Activated CD4-positive, alpha-beta memory T cell treated with anti-CD3 and anti-CD28 coated beads for 36 hours (primary cell): ENCODE data around the gene CTXN1. TPM values are rescaled to one million over a fixed set of nuclear protein-coding genes. Genes with fewer than 3 reads are reported as not detected.
A peak's percentile ranks its signal among the peaks of the same experiment; 100 is the strongest.

Experiments
- CTCF ChIA-PET: fragments of 350-600 bp; sonication (Branson Sonifier 250); formaldehyde crosslinking; loops from one replicate; lab custom pipeline; 2021; ENCODE audit warnings: antibody characterized with exemption, inconsistent platforms; lab: Charles Lee
- POLR2A ChIA-PET: fragments of 350-600 bp; sonication (Branson Sonifier 250); formaldehyde crosslinking; loops from one replicate; lab custom pipeline; 2021; ENCODE audit warnings: antibody characterized with exemption; lab: Charles Lee
- DNase-seq: peaks from one replicate; pipeline ENCODE4 v3.0.0-alpha.2; 2020
- H3K27ac Mint-ChIP-seq: one replicate; pipeline ENCODE4 v1.8.0; 2021; ENCODE audit warnings: mixed read lengths
- H3K27me3 Mint-ChIP-seq: one replicate; pipeline ENCODE4 v1.8.0; 2021; ENCODE audit warnings: mixed read lengths
- H3K36me3 Mint-ChIP-seq: one replicate; pipeline ENCODE4 v1.8.0; 2021; ENCODE audit warnings: mixed read lengths
- H3K4me1 Mint-ChIP-seq: one replicate; pipeline ENCODE4 v1.8.0; 2021; ENCODE audit warnings: low read depth, mixed read lengths
- H3K4me3 Mint-ChIP-seq: one replicate; pipeline ENCODE4 v1.8.0; 2021; ENCODE audit warnings: mild to moderate bottlenecking, mixed read lengths
- H3K9me3 Mint-ChIP-seq: one replicate; pipeline ENCODE4 v1.8.0; 2021; ENCODE audit warnings: mixed read lengths
- intact Hi-C: fragments of 100-400 bp; cut with micrococcal nuclease; formaldehyde crosslinking; loops from one replicate; pipeline ENCODE4 v1.15.1; 2023
- total RNA-seq, 2 experiments: library from RNA; stranded (reverse); gene quantifications; one replicate each; pipeline ENCODE4 v1.2.3, GENCODE V29; 2021

CTXN1 gene
- total RNA-seq, 2 experiments from 2014 or later = 0.29 to 0.77 TPM

GRCh38 chr19:7887408-7888144, 38.4 kb downstream of the CTXN1 start:
- Mint-ChIP-seq H3K27ac (no peak overlapping the region), H3K9me3 (no peaks in the 10 kb centered on the region), H3K4me3 (no peak overlapping the region), H3K4me1 (no peaks in the 10 kb centered on the region), H3K27me3 (peaks cover 7% of the 10 kb centered on the region), H3K36me3 (no peaks in the 10 kb centered on the region)
- no peak for DNase-seq
- ChIA-PET CTCF (interaction anchor here (1.0 to 3.1 kb wide), 2 partner anchors 16 to 19 kb away, joined by 4 to 7 read pairs; partner anchors contain the start of gene MAP2K7), POLR2A (no interaction called here)
- intact Hi-C loops = no loop called here

GRCh38 chr19:7885818-7886217, 40.1 kb downstream of the CTXN1 start:
- intact Hi-C loops = no loop called here
- POLR2A ChIA-PET = no interaction called here
- Mint-ChIP-seq H3K4me3 (no peak overlapping the region), H3K36me3 (no peaks in the 10 kb centered on the region), H3K9me3 (peaks cover 2% of the 10 kb centered on the region), H3K27me3 (peaks cover 7% of the 10 kb centered on the region), H3K4me1 (no peaks in the 10 kb centered on the region), H3K27ac (no peak overlapping the region)
- DNase-seq = no peak
- CTCF ChIA-PET = interaction anchor here (3.1 kb wide), 1 partner anchor 17 kb away, joined by 7 read pairs; no protein-coding TSS in a partner anchor

GRCh38 chr19:7883796-7884570, 42.0 kb downstream of the CTXN1 start:
- no peaks in the 10 kb centered on the region for H3K4me1 Mint-ChIP-seq
- DNase-seq = no peak
- H3K9me3 Mint-ChIP-seq = peaks cover 2% of the 10 kb centered on the region
- CTCF ChIA-PET = interaction anchor here (2.6 kb wide), 1 partner anchor 15 kb away, joined by 9 read pairs; no protein-coding TSS in a partner anchor
- H3K27me3 Mint-ChIP-seq = peaks cover 6% of the 10 kb centered on the region
- intact Hi-C loops = no loop called here
- POLR2A ChIA-PET = no interaction called here
- no peaks in the 10 kb centered on the region for H3K36me3 Mint-ChIP-seq
- no peak overlapping the region for H3K4me3 Mint-ChIP-seq
- H3K27ac Mint-ChIP-seq = no peak overlapping the region

GRCh38 chr19:7883105-7883504, 42.8 kb downstream of the CTXN1 start:
- POLR2A ChIA-PET = no interaction called here
- CTCF ChIA-PET = interaction anchor here (0.6 to 2.6 kb wide), 2 partner anchors 14 to 781 kb away, joined by 5 to 9 read pairs; no protein-coding TSS in a partner anchor

GRCh38 chr19:7881910-7882309, 44.0 kb downstream of the CTXN1 start:
- Mint-ChIP-seq H3K4me1 (no peaks in the 10 kb centered on the region), H3K9me3 (peaks cover 2% of the 10 kb centered on the region), H3K36me3 (no peaks in the 10 kb centered on the region), H3K4me3 (no peak overlapping the region), H3K27ac (no peak overlapping the region), H3K27me3 (peaks cover 1% of the 10 kb centered on the region)
- CTCF ChIA-PET = interaction anchor here (2.6 kb wide), 1 partner anchor 13 kb away, joined by 9 read pairs; no protein-coding TSS in a partner anchor
- intact Hi-C loops = no loop called here
- POLR2A ChIA-PET = no interaction called here
- no peak for DNase-seq

More at GRCh38 chr19:7883105-7883504, 42.8 kb downstream of the CTXN1 start:
- DNase-seq = no peak
- peaks cover 3% of the 10 kb centered on the region for H3K27me3 Mint-ChIP-seq
- intact Hi-C loops = no loop called here
- peaks cover 2% of the 10 kb centered on the region for H3K9me3 Mint-ChIP-seq
- no peaks in the 10 kb centered on the region for H3K4me1 Mint-ChIP-seq
- no peak overlapping the region for H3K27ac Mint-ChIP-seq
- no peaks in the 10 kb centered on the region for H3K36me3 Mint-ChIP-seq
- no peak overlapping the region for H3K4me3 Mint-ChIP-seq

GRCh38 chr19:7879836-7880235, 46.1 kb downstream of the CTXN1 start:
- H3K4me3 Mint-ChIP-seq = no peak overlapping the region
- ChIA-PET CTCF (no interaction called here), POLR2A (no interaction called here)
- no peak for DNase-seq
- intact Hi-C loops = no loop called here
- H3K27me3 Mint-ChIP-seq = peaks cover 1% of the 10 kb centered on the region
- H3K9me3 Mint-ChIP-seq = peaks cover 2% of the 10 kb centered on the region
- H3K27ac Mint-ChIP-seq = no peak overlapping the region
- no peaks in the 10 kb centered on the region for H3K36me3 Mint-ChIP-seq
- H3K4me1 Mint-ChIP-seq = no peaks in the 10 kb centered on the region

GRCh38 chr19:7879111-7879807, 46.7 kb downstream of the CTXN1 start:
- CTCF ChIA-PET = no interaction called here
- no peaks in the 10 kb centered on the region for H3K36me3 Mint-ChIP-seq
- no peak for DNase-seq
- H3K27ac Mint-ChIP-seq = no peak overlapping the region
- peaks cover 2% of the 10 kb centered on the region for H3K9me3 Mint-ChIP-seq
- intact Hi-C loops = no loop called here
- POLR2A ChIA-PET = no interaction called here
- peaks cover 1% of the 10 kb centered on the region for H3K27me3 Mint-ChIP-seq
- no peak overlapping the region for H3K4me3 Mint-ChIP-seq
- peaks cover 4% of the 10 kb centered on the region for H3K4me1 Mint-ChIP-seq

- H3K36me3 Mint-ChIP-seq = no peaks in the 10 kb centered on the region
- H3K27ac Mint-ChIP-seq = no peak overlapping the region
- intact Hi-C loops = no loop called here
- no peak for DNase-seq
- H3K9me3 Mint-ChIP-seq = peaks cover 2% of the 10 kb centered on the region
- peaks cover 10% of the 10 kb centered on the region for H3K4me1 Mint-ChIP-seq
- ChIA-PET CTCF (interaction anchor here (1.6 kb wide), 1 partner anchor 197 kb away, joined by 4 read pairs; the partner anchor contains the start of gene TRAPPC5), POLR2A (no interaction called here)
- H3K4me3 Mint-ChIP-seq = no peak overlapping the region
- peaks cover 10% of the 10 kb centered on the region for H3K27me3 Mint-ChIP-seq
Measured at GRCh38 chr19:7877249-7877836, 48.6 kb downstream of the CTXN1 start.

GRCh38 chr19:7874897-7875273, 51.0 kb downstream of the CTXN1 start:
- Mint-ChIP-seq H3K27ac (no peak overlapping the region), H3K36me3 (no peaks in the 10 kb centered on the region), H3K4me3 (peak overlapping the region; percentile 49), H3K27me3 (peaks cover 21% of the 10 kb centered on the region), H3K4me1 (peaks cover 27% of the 10 kb centered on the region), H3K9me3 (no peaks in the 10 kb centered on the region)
- ChIA-PET POLR2A (no interaction called here), CTCF (interaction anchor here (0.6 kb wide), 1 partner anchor 16 kb away, joined by 4 read pairs; no protein-coding TSS in a partner anchor)
- intact Hi-C loops = no loop called here
- DNase-seq = no peak
